Stimulated activated CD8-positive, alpha-beta memory T cell treated with anti-CD3 and anti-CD28 coated beads, Interleukin-12 subunit alpha, Interleukin-12 subunit beta, amount 100 ng/mL, for 1 hour (primary cell): ENCODE data around the gene GPRC5C.
"Not testable (repeated sequence)": the region's sequence is repeated elsewhere in the genome, so short reads cannot be mapped to it uniquely, and the experiment has no call there.

Experiments used
- DNase-seq: peaks from one replicate; pipeline ENCODE4 v3.0.0-alpha.2; 2020; ENCODE audit warnings: low read depth

The GPRC5C gene

GRCh38 chr17:74431568-74432423, at the start of gene GPRC5C:
TSS of gene GPRC5C (plus strand) at chr17:74432088. CDS start at chr17:74439777, 7,689 bp downstream.
- DNase-seq: peak; percentile 23

- DNase-seq: no peak
Measured at GRCh38 chr17:74383141-74383540, 48.7 kb upstream of the GPRC5C start.

- no peak for DNase-seq
Measured at GRCh38 chr17:74385201-74385600, 46.7 kb upstream of the GPRC5C start.

- DNase-seq: no peak
Measured at GRCh38 chr17:74386386-74386785, 45.5 kb upstream of the GPRC5C start.

GRCh38 chr17:74387365-74388218, 44.3 kb upstream of the GPRC5C start:
- DNase-seq: no peak

- DNase-seq: no peak
Measured at GRCh38 chr17:74389084-74389753, 42.7 kb upstream of the GPRC5C start.

- no peak for DNase-seq
Measured at GRCh38 chr17:74389937-74390679, 41.8 kb upstream of the GPRC5C start.

- DNase-seq: no peak
Measured at GRCh38 chr17:74390680-74391653, 40.9 kb upstream of the GPRC5C start.

- no peak for DNase-seq
Measured at GRCh38 chr17:74391771-74392170, 40.1 kb upstream of the GPRC5C start.

- no peak for DNase-seq
Measured at GRCh38 chr17:74392848-74393247, 39.0 kb upstream of the GPRC5C start.

- no peak for DNase-seq
Measured at GRCh38 chr17:74393346-74393942, 38.4 kb upstream of the GPRC5C start.

- no peak for DNase-seq
Measured at GRCh38 chr17:74394275-74394950, 37.5 kb upstream of the GPRC5C start.

- no peak for DNase-seq
Measured at GRCh38 chr17:74394977-74395376, 36.9 kb upstream of the GPRC5C start.

GRCh38 chr17:74396567-74396966, 35.3 kb upstream of the GPRC5C start:
- no peak for DNase-seq

- no peak for DNase-seq
Measured at GRCh38 chr17:74402048-74402447, 29.8 kb upstream of the GPRC5C start.

- no peak for DNase-seq
Measured at GRCh38 chr17:74403512-74404137, 28.3 kb upstream of the GPRC5C start.

- DNase-seq: no peak
Measured at GRCh38 chr17:74404218-74404617, 27.7 kb upstream of the GPRC5C start.

- no peak for DNase-seq
Measured at GRCh38 chr17:74404789-74405188, 27.1 kb upstream of the GPRC5C start.

GRCh38 chr17:74405311-74405710, 26.6 kb upstream of the GPRC5C start:
- not testable (repeated sequence) for DNase-seq
